Astrocyte of the spinal cord (primary cell): ENCODE results near the gene ANGPT4.

Experiments used
- DNase-seq: peaks from one replicate; pipeline ENCODE4 v3.0.0; 2011; ENCODE audit warnings: low read depth, low spot score
- H3K4me3 ChIP-seq: 2 replicates; pipeline ENCODE4 v1.5.1; 2011; ENCODE audit warnings: low read depth, mild to moderate bottlenecking, low read length, moderate library complexity
- CTCF ChIP-seq: IDR thresholded peaks from 2 replicates; pipeline ENCODE4 v1.5.1; 2012; ENCODE audit warnings: low read depth, mild to moderate bottlenecking, low read length, inconsistent platforms
- in situ Hi-C: cut with HindIII; loops from 2 replicates; pipeline ENCODE4 v1.10.0; 2017; ENCODE audit warnings: low sequenced_read_pairs

Gene ANGPT4

GRCh38 chr20:881051-881782 is 34.9 kb downstream of the ANGPT4 start:
- DNase-seq = peak; percentile 22
- TF ChIP-seq CTCF = no peak

GRCh38 chr20:879626-880025 is 36.5 kb downstream of the ANGPT4 start:
- TF ChIP-seq CTCF = no peak
- in situ Hi-C loops = no loop called here
- H3K4me3 ChIP-seq = no peak overlapping the region
- DNase-seq = no peak

More at GRCh38 chr20:881051-881782, 34.9 kb downstream of the ANGPT4 start:
- in situ Hi-C loops = no loop called here
- H3K4me3 ChIP-seq = no peak overlapping the region

GRCh38 chr20:878511-879307 is 37.4 kb downstream of the ANGPT4 start:
- in situ Hi-C loops = no loop called here
- DNase-seq = peak; percentile 11
- no peak overlapping the region for H3K4me3 ChIP-seq
- no peak for TF ChIP-seq CTCF

- no peak for DNase-seq
- TF ChIP-seq CTCF = no peak
Observed at GRCh38 chr20:877814-878213, 38.3 kb downstream of the ANGPT4 start.

GRCh38 chr20:875115-875514 is 41.0 kb downstream of the ANGPT4 start:
- TF ChIP-seq CTCF = no peak

More at GRCh38 chr20:877814-878213, 38.3 kb downstream of the ANGPT4 start:
- H3K4me3 ChIP-seq = no peak overlapping the region
- in situ Hi-C loops = no loop called here

GRCh38 chr20:873875-874607 is 42.1 kb downstream of the ANGPT4 start:
- no peak for TF ChIP-seq CTCF
- no peak for DNase-seq
- in situ Hi-C loops = no loop called here
- H3K4me3 ChIP-seq = no peak overlapping the region

More at GRCh38 chr20:875115-875514, 41.0 kb downstream of the ANGPT4 start:
- DNase-seq = no peak
- H3K4me3 ChIP-seq = no peak overlapping the region
- in situ Hi-C loops = no loop called here
